GM10847 (cell line): ENCODE measurements around the gene CAPS.

Experiments
- POLR2A ChIP-seq: IDR thresholded peaks from 2 replicates; pipeline ENCODE4 v1.6.1; 2011; ENCODE audit not compliant: insufficient read length; ENCODE audit errors: extremely low read depth

Gene CAPS

DNA sequence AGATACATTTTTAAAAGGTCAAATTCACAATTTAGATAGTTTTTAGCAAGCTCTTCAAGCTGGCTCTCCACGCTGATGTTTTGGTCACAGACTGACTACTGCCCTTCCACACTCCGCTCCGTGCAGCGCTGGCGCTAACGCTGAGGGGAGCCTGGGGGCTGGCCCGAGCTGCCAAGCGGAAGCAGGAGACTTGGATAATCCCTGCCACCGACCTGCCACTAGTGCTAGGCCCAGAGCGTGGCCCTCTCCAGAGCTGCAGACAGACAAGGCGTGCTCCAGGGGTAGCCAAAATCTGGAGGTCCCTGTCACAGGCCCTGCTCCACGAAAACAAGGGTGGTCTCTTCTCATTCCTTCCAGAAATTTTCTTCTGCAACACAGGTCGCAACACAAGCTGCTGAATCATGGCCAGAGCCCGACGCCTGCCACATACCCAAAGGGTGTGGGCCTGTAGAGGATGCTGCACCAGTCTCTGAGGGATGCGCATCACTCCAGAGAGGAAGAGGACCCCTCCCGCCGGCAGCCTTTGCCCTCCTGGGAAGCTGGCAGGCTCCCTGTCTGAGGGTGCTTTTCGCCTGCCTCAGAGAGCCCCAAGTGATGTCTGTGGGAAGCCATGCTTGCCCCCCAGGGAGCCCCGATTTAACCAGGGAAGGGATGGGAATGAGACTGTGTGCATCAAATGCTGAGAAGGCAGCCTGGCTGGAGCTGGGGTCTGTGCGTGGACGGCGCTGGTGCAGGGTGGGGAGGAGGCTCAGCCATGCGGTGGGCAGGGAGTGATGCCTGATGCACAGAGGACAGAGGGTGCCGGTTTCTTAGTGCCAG, 21.6 kb downstream of the CAPS start:
- no peak for TF ChIP-seq POLR2A

DNA sequence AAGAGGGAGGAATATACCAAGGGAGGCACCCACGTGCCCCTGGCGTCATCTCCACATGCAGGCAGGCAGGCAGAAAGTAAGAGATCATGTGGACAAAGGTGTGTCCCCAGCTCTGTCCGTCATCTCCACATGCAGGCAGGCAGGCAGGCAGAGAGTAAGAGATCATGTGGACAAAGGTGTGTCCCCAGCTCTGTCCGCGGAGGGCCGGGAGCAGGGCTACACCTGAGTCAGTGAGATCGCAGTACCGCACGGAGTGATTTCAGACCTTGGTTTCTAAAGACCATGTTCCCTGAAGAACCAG, 22.2 kb downstream of the CAPS start:
- no peak for TF ChIP-seq POLR2A

DNA sequence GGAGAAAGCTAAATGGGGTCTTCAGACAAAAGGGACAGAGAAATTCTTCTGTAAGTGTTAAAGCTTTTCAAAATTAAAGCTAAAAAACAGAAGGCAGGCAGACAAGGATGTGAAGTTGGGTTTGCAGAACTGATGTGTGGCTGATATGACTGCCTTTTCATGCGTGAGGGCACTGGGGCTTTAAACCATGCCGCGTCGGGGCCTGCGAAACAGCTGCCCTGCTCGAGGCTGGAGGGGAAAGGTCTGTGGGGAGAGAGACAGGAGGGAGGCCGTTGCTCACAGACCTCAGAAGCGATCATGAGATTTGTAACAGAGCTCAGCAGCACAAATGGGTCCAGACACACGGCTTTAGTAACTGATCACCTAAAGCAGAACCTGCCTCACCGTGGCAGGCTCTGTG, 23.5 kb downstream of the CAPS start:
- TF ChIP-seq POLR2A = no peak

DNA sequence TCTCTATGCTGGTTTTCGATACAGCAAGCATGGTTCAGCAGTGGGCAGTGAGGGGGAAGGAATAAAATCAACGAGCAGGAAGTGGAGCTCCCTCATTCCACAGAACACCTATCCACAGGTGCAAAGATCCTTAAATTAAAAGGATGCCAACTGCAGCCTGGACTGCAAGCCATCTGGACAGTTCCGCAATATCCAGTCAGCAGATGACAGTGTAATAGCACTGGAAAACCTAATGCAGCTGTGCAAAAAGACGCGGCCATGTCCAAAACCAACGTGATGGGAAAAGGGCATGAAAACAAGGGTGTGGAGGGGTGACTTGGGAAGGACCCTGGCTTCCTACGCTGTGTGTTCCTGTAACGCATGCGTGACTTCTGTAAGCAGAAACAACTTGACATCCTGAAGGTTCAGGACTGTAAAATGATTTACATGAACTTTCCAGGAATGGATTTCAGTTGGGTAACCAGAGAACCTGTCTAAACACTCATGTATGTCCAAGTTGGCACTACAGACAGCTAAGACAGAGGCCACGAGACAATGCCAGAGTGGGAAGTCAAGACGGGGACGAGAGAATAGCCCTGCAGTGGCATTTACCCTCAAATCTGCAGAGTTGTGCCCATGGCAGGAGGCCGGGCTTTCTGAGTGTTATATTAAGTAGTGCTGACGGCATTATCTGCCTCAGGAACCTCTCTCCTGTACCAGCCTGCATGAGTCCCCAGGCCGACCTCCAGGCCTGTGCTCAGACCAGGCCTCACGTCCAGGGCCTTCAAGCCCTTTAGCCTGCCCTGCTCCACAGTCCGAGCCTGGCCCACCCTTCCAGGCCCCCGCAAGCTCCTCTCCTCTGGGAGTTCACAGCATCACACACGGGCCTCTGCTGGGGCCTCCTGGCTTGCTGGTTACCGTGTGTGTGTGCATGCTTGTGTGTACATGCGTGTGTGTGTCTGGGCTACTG, 26.5 kb downstream of the CAPS start:
- no peak for TF ChIP-seq POLR2A

GRCh38 chr19:5941673-5942072, 27.6 kb downstream of the CAPS start:
- no peak for TF ChIP-seq POLR2A

DNA sequence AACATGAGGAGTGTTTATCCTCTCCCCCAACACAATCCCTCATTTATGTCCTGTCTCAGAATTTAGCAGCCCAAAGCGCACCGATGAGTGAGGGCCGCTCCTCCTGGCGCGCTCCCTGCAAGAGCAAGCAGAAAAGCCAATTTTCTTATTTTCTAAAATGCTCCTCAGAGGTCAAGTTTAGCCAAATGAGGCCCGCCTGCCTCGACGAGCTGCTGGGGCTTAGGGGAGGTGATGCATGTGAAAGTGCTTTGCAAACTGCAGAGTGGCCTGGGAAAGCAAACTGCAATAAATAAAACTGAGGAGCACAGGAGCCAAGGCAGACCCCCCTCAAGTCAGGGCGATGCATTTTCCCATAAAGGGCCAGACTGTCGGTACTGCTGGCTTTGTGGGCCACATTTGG, 29.0 kb downstream of the CAPS start:
- no peak for TF ChIP-seq POLR2A

GRCh38 chr19:5943623-5944022, 29.6 kb downstream of the CAPS start:
- no peak for TF ChIP-seq POLR2A

GRCh38 chr19:5947435-5947834, 33.4 kb downstream of the CAPS start:
- TF ChIP-seq POLR2A = no peak

- TF ChIP-seq POLR2A = no peak
Observed at GRCh38 chr19:5948752-5949564, 34.9 kb downstream of the CAPS start.

DNA sequence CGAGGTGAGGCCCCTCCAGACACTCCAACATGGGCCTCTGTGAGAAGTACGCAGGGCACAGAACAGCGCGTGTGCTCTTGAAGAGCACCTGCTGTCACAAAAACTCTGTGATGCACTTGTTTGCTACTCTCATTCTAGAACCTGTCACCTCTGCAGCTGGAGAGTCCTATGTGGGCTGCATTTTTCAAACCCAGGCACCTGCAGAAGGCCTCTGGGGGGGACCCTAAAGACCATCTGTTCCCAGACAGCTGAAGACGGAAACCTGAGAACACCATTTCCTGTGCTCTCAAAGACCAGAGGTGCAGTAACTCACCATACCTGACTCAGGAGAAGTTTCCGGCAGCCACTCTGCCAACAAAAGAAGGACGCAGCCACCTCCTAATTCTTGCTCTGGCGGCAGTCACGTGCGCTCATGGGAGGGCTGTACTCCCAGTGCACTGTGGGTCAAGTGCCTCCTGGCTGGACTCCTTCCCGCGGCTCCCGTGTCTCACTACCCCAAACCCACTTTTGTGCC, 35.8 kb downstream of the CAPS start:
- TF ChIP-seq POLR2A = no peak

DNA sequence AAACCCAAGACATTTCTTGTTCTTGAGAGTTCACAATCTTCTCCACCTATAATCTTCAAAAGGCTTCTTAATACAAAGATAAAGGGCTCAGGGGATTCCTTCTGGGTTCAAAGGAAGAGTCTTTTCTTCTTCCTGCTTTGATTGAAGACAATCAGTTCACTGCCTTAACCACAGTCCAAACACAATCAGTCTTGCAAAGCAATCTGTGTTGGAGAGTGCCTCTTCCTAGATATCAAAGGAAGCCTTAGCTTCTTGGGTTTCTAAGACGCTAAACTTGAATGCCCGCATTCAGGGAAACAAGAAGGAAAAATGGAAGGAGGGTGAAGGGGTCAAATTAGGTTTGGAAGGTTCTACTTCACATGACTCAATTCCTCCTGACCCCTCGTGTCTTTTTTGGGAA, 36.7 kb downstream of the CAPS start:
- TF ChIP-seq POLR2A = no peak

- TF ChIP-seq POLR2A = no peak
Observed at GRCh38 chr19:5951338-5951861, 37.3 kb downstream of the CAPS start.

DNA sequence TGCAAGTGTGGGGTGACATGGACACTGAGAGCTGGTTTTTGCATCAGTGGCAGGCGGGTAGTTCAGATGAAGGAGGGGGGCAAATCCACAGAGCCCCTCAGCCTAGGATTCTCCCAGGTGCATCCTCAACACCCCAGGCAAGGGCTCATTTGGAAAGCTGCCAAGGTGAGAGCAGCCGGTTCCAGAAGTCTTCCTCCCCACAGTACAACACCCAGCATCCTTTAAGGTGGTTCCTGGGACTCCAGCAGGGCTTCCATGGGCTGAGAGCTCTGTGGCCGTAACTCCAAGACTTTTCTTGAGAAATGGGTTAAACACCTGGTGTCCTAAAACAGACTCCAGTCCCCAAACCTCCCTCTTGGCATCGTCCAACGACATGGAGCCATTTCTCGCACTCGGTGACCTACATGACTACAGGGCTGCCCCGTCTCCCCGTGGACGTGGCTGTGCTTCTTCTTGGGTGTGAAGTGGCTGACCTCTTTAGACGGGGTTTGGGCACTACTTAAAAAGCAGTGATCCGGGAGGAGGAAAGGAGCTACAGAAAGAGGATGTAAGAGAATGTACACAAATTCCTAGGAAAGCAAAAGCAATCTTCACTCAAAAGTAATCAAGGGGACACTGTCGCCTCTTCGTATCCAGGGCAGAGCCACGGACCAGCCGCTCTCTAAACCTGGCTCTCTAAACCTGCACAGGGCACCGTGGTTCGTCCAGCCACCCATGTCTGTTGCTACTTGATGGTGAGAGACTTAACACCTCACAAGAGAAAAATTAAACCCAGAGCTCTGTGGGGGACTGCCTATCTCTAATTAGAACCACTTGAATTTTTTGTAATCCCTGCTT, 38.4 kb downstream of the CAPS start:
- no peak for TF ChIP-seq POLR2A

DNA sequence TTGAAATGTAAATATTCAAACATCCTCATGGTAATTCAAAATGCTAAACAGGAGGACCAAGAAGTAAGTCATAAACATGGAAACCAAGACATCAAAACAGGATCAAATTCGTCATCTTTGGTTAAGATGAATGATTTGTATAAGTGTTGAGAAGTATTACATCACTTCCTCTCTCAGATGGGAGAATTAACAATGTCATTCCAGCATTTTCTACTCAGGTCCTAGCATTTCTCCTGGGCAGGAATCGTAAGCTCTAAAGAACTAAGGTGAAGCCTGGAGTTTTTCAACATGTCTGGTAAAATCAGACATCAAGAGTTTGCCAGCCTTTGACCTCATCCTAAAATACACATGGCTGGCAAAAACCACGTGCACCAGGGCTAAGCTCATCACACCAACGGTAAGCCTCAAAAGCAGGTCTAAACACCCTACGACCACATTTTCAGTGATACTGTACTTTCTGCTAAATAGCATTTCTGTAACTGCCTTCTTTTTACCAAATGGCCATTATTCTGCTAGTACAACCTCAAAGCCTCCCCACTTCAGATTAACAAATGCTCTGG, 39.1 kb downstream of the CAPS start:
- no peak for TF ChIP-seq POLR2A
